Stimulated activated CD8-positive, alpha-beta memory T cell treated with anti-CD3 and anti-CD28 coated beads, Interleukin-7, amount 100 ng/mL, for 1 hour (primary cell): ENCODE data around the gene MTHFD1.

Experiments used
- DNase-seq, 2 donors: peaks; one replicate each; pipeline ENCODE4 v3.0.0-alpha.2; 2020; ENCODE audit warnings: low read depth in 2 of 2

Gene MTHFD1

GRCh38 chr14:64407329-64407728 is 19.2 kb downstream of the MTHFD1 start:
- DNase-seq, result no peak

- no peak for DNase-seq
Observed at GRCh38 chr14:64409126-64409920, 21.2 kb downstream of the MTHFD1 start.

GRCh38 chr14:64410084-64410774 is 22.1 kb downstream of the MTHFD1 start:
- no peak for DNase-seq

- no peak for DNase-seq
Observed at GRCh38 chr14:64411001-64411400, 22.8 kb downstream of the MTHFD1 start.

GRCh38 chr14:64412237-64412636 is 24.1 kb downstream of the MTHFD1 start:
- no peak for DNase-seq

GRCh38 chr14:64416348-64416932 is 28.3 kb downstream of the MTHFD1 start:
- DNase-seq, result no peak

- no peak for DNase-seq
Observed at GRCh38 chr14:64417055-64417770, 29.1 kb downstream of the MTHFD1 start.

GRCh38 chr14:64417771-64418125 is 29.6 kb downstream of the MTHFD1 start:
- no peak for DNase-seq

- no peak for DNase-seq
Observed at GRCh38 chr14:64419003-64419402, 30.9 kb downstream of the MTHFD1 start.

GRCh38 chr14:64421166-64421565 is 33.0 kb downstream of the MTHFD1 start:
- no peak for DNase-seq

GRCh38 chr14:64422005-64422404 is 33.9 kb downstream of the MTHFD1 start:
- no peak for DNase-seq

GRCh38 chr14:64422756-64423155 is 34.6 kb downstream of the MTHFD1 start:
- no peak for DNase-seq

- no peak for DNase-seq
Observed at GRCh38 chr14:64423987-64424386, 35.8 kb downstream of the MTHFD1 start.

GRCh38 chr14:64434528-64434927 is 46.4 kb downstream of the MTHFD1 start:
- no peak for DNase-seq

- DNase-seq, result no peak
Observed at GRCh38 chr14:64438181-64438841, 50.2 kb downstream of the MTHFD1 start.

- no peak for DNase-seq
Observed at GRCh38 chr14:64439141-64439540, 51.0 kb downstream of the MTHFD1 start.

GRCh38 chr14:64440494-64440893 is 52.3 kb downstream of the MTHFD1 start:
- DNase-seq, result no peak

GRCh38 chr14:64442300-64442988 is 54.3 kb downstream of the MTHFD1 start:
- no peak for DNase-seq

GRCh38 chr14:64444140-64444539 is 56.0 kb downstream of the MTHFD1 start:
- DNase-seq, result no peak

GRCh38 chr14:64444984-64445845 is 57.1 kb downstream of the MTHFD1 start:
- peak; percentile 6 to 23 for DNase-seq
